ENCODE data around the gene PLEKHA7.

PLEKHA7 gene

DNA sequence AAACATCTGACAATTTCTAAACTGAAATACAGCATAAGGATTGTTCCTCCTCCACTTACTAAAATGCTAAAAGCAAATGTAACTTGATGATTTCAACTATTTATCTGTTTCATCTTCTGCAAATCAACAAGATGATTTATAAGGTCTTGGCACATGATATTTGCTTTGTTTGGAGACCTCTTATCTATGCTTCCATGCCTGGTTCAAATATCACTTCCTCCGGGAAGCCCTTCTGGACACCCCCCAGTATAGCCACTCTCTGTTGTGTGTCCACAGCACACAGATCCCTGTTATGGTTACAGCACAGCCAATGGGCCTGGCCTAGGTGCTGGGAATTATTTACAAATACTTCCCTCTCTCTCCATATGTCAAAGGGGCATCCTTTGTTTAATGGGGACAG is 160.9 kb downstream of the PLEKHA7 start:
- DNase-seq (ENCODE audit: low read depth), result no peak
- TF ChIP-seq, protein P1, sequence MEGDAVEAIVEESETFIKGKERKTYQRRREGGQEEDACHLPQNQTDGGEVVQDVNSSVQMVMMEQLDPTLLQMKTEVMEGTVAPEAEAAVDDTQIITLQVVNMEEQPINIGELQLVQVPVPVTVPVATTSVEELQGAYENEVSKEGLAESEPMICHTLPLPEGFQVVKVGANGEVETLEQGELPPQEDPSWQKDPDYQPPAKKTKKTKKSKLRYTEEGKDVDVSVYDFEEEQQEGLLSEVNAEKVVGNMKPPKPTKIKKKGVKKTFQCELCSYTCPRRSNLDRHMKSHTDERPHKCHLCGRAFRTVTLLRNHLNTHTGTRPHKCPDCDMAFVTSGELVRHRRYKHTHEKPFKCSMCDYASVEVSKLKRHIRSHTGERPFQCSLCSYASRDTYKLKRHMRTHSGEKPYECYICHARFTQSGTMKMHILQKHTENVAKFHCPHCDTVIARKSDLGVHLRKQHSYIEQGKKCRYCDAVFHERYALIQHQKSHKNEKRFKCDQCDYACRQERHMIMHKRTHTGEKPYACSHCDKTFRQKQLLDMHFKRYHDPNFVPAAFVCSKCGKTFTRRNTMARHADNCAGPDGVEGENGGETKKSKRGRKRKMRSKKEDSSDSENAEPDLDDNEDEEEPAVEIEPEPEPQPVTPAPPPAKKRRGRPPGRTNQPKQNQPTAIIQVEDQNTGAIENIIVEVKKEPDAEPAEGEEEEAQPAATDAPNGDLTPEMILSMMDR (conservative IDR thresholded peaks at IDR 0.05; ENCODE audit: low read depth, low read length), result no peak
- no peak overlapping the region for H3K4me3 ChIP-seq (ENCODE audit: low read depth, low read length)

DNA sequence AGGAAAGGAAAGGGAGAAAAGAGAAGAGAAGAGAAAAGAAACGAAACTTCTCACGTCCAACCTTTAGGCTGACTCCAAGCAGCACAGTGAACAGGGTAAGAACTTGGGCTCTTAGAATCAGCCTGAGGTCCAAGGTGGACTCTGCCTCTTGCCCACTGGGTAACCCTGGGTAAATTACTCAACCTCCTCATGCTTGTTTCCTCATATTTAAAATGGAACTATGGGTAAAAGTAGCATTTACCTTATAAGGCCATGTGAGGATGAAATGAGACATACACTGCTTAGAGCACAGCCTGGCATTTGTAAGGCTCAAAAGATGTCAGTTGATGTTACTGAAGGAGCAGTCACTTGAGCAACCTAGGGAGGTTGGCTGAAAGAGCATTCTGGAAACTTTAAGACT is 167.9 kb downstream of the PLEKHA7 start:
- peak; percentile 12 for DNase-seq (ENCODE audit: low read depth)
- TF ChIP-seq, protein P1 (conservative IDR thresholded peaks at IDR 0.05; ENCODE audit: low read depth, low read length), result no peak
- H3K4me3 ChIP-seq (ENCODE audit: low read depth, low read length), result no peak overlapping the region

DNA sequence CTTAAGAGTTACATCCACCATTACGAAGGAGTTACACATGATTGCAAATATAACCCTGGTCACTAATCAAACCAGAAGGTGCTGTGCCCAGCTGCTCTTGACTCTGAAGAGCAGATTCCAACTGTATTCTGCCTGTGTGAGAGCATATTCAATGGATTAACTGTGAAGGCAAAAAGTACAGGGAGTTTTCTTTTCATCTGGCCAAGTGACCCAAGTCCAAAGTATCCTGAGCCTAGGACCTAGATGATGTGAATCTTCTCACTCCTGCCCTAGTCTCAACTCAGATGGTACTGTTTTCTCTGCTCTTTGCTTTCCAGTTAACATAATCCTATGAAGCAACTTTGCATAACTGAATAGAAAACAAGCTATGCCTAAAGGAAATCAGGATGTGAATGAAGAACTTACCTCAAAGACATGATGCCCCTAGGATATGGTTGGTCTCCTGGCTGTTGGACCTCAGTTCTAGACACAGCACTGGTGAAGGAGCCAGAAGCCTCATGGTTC is 169.9 kb downstream of the PLEKHA7 start:
- TF ChIP-seq, protein P1 (conservative IDR thresholded peaks at IDR 0.05; ENCODE audit: low read depth, low read length), result no peak
- no peak overlapping the region for H3K4me3 ChIP-seq (ENCODE audit: low read depth, low read length)
- no peak for DNase-seq (ENCODE audit: low read depth)

DNA sequence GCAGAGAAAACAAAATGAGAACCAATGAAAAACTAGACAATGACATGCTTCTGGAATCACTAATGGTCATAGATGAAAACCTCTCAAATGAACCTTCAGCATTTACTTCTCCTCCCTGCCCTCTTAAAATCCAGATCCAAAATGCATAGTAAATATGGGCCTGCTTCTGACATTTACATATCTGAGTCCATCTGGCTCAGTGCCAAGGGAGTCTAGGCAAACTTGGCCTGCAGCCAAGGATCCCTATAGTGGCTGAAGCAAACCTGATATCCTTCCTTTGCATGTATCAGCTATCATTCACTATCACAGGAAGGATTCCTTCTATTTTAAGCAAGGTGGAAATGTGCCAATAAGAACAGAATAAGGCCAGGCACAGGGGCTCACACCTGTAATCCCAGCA is 170.9 kb downstream of the PLEKHA7 start:
- TF ChIP-seq, protein P1 (conservative IDR thresholded peaks at IDR 0.05; ENCODE audit: low read depth, low read length), result no peak
- H3K4me3 ChIP-seq (ENCODE audit: low read depth, low read length), result no peak overlapping the region
- peak; percentile 12 for DNase-seq (ENCODE audit: low read depth)

DNA sequence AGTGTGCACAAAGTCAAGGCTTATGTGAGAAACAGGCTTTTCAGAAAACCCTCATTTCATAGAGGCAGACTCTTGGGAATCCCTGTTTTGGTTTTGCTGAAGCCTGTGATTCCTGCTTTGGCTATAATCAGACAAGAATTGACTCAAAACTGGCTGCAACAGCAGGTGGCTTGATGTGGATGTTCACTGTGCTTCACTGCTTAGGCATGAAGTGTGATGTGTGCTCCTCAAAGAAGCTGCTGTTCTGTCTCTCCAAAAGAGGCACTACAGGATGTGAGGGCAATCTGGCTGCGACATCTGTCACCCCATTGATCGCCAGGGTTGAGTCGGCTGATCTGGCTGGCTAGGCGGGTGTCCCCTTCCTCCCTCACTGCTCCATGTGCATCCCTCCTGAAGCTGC is 172.2 kb downstream of the PLEKHA7 start:
- no peak overlapping the region for H3K4me3 ChIP-seq (ENCODE audit: low read depth, low read length)
- TF ChIP-seq, protein P1 (conservative IDR thresholded peaks at IDR 0.05; ENCODE audit: low read depth, low read length), result no peak
- DNase-seq (ENCODE audit: low read depth), result no peak

DNA sequence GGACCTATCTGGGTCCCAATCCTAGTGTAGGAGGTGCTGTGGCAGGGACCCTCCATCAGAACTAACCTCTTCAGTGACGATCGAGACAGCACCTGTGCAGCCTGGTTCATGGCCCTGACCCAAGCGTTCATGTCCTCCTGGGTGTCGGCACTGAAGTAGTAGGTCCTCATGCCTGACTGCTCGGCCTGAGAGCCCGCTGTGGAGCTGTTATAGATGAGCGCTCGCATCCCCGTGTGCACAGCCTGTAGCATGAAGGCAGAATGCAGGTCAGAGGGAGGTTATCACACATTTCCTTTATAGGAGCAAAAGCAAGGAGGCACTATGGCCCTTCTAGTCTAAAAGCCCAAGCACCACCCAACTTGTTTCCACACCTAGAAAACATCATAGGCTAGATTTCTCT is 172.7 kb downstream of the PLEKHA7 start:
- DNase-seq (ENCODE audit: low read depth), result no peak
- TF ChIP-seq, protein P1 (conservative IDR thresholded peaks at IDR 0.05; ENCODE audit: low read depth, low read length), result no peak
- no peak overlapping the region for H3K4me3 ChIP-seq (ENCODE audit: low read depth, low read length)

DNA sequence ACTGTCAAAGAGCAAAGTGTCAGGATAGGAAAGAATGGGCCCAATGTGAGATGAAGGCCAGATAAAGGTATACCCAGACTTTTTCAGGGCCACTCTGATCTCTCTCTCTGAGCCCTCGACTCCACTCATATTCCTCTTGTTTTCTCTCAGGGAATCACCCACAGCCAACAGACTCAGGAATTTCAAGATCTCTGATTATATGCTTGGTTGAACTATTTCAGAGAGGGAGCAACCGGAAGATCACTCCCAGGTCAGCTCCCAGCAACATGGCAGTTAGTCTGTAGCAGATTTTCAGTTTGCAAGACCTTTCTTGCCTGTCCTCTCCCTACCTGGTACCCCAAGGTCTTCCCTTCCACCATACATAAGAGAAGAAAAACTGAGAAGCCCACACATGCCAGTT is 173.3 kb downstream of the PLEKHA7 start:
- TF ChIP-seq, protein P1 (conservative IDR thresholded peaks at IDR 0.05; ENCODE audit: low read depth, low read length), result no peak
- H3K4me3 ChIP-seq (ENCODE audit: low read depth, low read length), result no peak overlapping the region
- no peak for DNase-seq (ENCODE audit: low read depth)
